Fibroblast of mammary gland (primary cell): ENCODE measurements around the gene EDEM2.
"Not testable (repeated sequence)": the region's sequence is repeated elsewhere in the genome, so short reads cannot be mapped to it uniquely, and the experiment has no call there.

Source experiments
- DNase-seq: peaks from one replicate; pipeline ENCODE4 v3.0.0-alpha.2; 2010; ENCODE audit warnings: low read depth
- H3K4me3 ChIP-seq: 2 replicates; pipeline ENCODE4 v1.5.1; 2011; ENCODE audit warnings: low read depth, mild to moderate bottlenecking, low read length, moderate library complexity; ENCODE audit not compliant: control insufficient read depth
- CTCF ChIP-seq: conservative IDR thresholded peaks from 2 replicates; pipeline ENCODE4 v1.5.1; 2011; ENCODE audit warnings: low read depth, low read length, inconsistent platforms; ENCODE audit not compliant: control insufficient read depth, insufficient read depth

EDEM2 gene

GRCh38 chr20:35084998-35085397 is 62.1 kb downstream of the EDEM2 start:
- no peak overlapping the region for H3K4me3 ChIP-seq
- TF ChIP-seq CTCF, result no peak
- DNase-seq, result no peak

GRCh38 chr20:35080348-35080642 is 66.8 kb downstream of the EDEM2 start:
- not testable (repeated sequence) for H3K4me3 ChIP-seq, DNase-seq

GRCh38 chr20:35079472-35080347 is 67.4 kb downstream of the EDEM2 start:
- DNase-seq, result no peak
- no peak for TF ChIP-seq CTCF
- H3K4me3 ChIP-seq, result no peak overlapping the region

GRCh38 chr20:35077872-35078271 is 69.3 kb downstream of the EDEM2 start:
- TF ChIP-seq CTCF, result no peak
- no peak overlapping the region for H3K4me3 ChIP-seq
- DNase-seq, result no peak

GRCh38 chr20:35077341-35077740 is 69.8 kb downstream of the EDEM2 start:
- no peak overlapping the region for H3K4me3 ChIP-seq
- TF ChIP-seq CTCF, result no peak
- DNase-seq, result no peak

GRCh38 chr20:35071436-35072153 is 75.5 kb downstream of the EDEM2 start:
- not testable (repeated sequence) for H3K4me3 ChIP-seq, DNase-seq

- H3K4me3 ChIP-seq, result no peak overlapping the region
- no peak for DNase-seq
- no peak for TF ChIP-seq CTCF
Observed at GRCh38 chr20:35066194-35066593, 80.9 kb downstream of the EDEM2 start.
